ENCODE data around the gene LYRM9. TPM values are rescaled to one million over a fixed set of nuclear protein-coding genes. Genes with fewer than 3 reads are reported as not detected.
"Not testable (repeated sequence)": the region's sequence is repeated elsewhere in the genome, so short reads cannot be mapped to it uniquely, and the experiment has no call there.

The LYRM9 gene
- total RNA-seq, 2 donors from 2014 or later, result 11.1 to 11.3 TPM

DNA sequence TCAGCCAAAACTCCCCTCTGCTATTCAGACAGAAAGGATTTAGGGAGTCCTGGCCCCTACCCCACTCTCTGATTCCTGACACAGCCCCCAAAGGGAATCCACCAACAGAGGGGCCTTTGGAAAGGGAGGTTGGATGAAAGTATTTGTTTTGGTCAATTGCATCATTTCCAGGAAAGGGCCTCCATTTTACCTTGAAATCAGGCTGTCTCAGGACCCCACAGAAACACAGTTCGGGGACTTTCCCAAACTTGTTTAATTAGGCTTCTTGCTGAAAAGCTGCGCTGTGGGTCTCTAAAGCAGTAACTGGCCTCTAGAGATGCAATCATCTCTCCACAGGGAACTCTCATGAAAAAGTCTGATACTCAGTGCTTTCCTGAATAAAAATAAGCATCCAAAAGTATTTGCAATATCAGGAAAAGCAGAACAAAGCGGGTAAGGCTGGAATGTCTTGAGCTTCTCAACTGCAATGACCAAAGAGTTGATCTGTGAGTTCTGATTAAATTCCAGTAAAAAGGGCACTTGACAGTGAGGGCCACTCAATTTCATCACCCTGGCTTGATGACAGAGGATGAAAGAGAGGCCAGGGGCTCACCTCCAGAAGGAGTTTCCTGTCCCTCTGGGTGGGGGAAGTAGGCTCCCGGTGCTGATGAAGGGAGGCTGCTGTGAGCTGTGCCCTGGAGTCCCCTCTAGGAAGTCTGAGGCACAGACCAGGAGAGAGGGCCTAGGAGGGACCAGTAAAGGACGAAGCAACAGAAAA is 36.3 kb downstream of the LYRM9 start:
- DNase-seq (no peak), ATAC-seq (replicated peaks in 1 of 2) (peak in 1 of 2 donors; percentile 25)
- Mint-ChIP-seq H3K36me3 (ENCODE audit: insufficient read depth in 2 of 2) (no peaks in the 10 kb centered on the region), H3K4me3 (peak overlapping the region; percentile 29 to 39), H3K27ac (peak overlapping the region; percentile 82), H3K4me1 (ENCODE audit: low read depth) (peaks cover 29% of the 10 kb centered on the region), H3K9me3 (no peaks in the 10 kb centered on the region), H3K27me3 (ENCODE audit: low read depth) (peaks cover 6% of the 10 kb centered on the region)

DNA sequence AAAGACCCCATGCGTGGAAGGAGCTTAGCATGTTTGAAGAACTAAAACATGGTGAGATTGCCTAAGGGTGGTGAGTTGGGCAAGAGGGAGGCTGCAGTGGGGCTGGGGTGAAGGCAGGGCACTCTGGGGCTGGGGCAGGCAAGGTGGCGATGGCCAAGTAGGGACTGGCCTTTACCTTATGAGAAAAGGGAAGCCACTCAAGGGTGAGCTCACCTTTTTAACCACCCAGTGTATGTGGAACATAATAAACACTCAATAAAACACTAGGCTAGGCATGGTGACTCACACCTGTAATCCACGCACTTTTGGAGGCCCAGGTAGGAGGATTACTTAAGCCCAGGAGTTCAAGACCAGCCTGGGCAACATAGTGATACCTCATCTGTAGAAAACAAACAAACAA is 37.7 kb downstream of the LYRM9 start:
- peaks cover 29% of the 10 kb centered on the region for H3K4me1 Mint-ChIP-seq (ENCODE audit: low read depth)
- H3K27ac Mint-ChIP-seq, result no peak overlapping the region
- H3K9me3 Mint-ChIP-seq, result no peaks in the 10 kb centered on the region
- peaks cover 3% of the 10 kb centered on the region for H3K27me3 Mint-ChIP-seq (ENCODE audit: low read depth)
- ATAC-seq (replicated peaks in 1 of 2) (no peak), DNase-seq (no peak)
- no peaks in the 10 kb centered on the region for H3K36me3 Mint-ChIP-seq (ENCODE audit: insufficient read depth in 2 of 2)
- H3K4me3 Mint-ChIP-seq, result no peak overlapping the region

DNA sequence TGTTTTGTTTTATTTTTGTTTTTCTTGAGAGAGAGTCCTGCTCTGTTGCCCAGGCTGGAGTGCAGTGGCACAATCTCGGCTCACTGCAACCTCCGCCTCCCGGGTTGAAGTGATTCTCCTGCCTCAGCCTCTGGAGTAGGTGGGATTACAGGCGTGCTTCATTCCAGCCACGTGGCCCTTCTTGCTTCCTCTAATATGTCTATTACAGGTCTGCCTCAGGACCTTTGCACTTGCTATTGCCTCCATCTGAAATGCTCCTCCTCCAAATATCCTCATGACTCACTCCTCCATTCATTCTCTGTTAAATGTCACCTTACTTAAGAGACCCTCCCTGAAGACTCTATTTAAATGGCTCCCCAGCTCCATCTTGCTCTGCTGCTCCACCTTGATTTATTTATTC is 39.0 kb downstream of the LYRM9 start:
- Mint-ChIP-seq H3K4me1 (ENCODE audit: low read depth) (peaks cover 29% of the 10 kb centered on the region), H3K9me3 (no peaks in the 10 kb centered on the region), H3K36me3 (ENCODE audit: insufficient read depth in 2 of 2) (no peaks in the 10 kb centered on the region), H3K27ac (no peak overlapping the region), H3K27me3 (ENCODE audit: low read depth) (no peaks in the 10 kb centered on the region), H3K4me3 (no peak overlapping the region)
- DNase-seq (no peak), ATAC-seq (replicated peaks in 1 of 2) (no peak)

DNA sequence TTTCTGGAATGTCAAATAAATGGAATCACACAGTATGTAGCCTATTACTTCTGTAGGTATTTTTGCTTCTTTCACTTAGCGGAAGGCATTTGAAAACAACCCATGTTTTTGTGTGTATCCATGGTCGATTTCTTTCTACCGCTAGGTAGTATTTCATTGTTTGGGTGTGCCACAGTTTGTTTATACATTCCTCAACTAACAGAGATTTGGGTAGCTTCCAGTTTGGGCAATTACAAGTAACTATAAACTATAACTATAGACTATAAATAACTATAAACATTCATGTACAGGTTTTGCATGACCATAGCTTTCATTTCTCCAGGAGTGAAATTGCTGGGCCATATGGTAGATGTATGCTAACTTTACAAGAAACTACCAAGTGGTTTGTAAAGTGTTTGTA is 40.1 kb downstream of the LYRM9 start:
- H3K4me3 Mint-ChIP-seq, result no peak overlapping the region
- DNase-seq (no peak), ATAC-seq (replicated peaks in 1 of 2) (no peak)
- peaks cover 25% of the 10 kb centered on the region for H3K4me1 Mint-ChIP-seq (ENCODE audit: low read depth)
- H3K9me3 Mint-ChIP-seq, result no peaks in the 10 kb centered on the region
- H3K27ac Mint-ChIP-seq, result no peak overlapping the region
- no peaks in the 10 kb centered on the region for H3K36me3 Mint-ChIP-seq (ENCODE audit: insufficient read depth in 2 of 2)
- no peaks in the 10 kb centered on the region for H3K27me3 Mint-ChIP-seq (ENCODE audit: low read depth)

DNA sequence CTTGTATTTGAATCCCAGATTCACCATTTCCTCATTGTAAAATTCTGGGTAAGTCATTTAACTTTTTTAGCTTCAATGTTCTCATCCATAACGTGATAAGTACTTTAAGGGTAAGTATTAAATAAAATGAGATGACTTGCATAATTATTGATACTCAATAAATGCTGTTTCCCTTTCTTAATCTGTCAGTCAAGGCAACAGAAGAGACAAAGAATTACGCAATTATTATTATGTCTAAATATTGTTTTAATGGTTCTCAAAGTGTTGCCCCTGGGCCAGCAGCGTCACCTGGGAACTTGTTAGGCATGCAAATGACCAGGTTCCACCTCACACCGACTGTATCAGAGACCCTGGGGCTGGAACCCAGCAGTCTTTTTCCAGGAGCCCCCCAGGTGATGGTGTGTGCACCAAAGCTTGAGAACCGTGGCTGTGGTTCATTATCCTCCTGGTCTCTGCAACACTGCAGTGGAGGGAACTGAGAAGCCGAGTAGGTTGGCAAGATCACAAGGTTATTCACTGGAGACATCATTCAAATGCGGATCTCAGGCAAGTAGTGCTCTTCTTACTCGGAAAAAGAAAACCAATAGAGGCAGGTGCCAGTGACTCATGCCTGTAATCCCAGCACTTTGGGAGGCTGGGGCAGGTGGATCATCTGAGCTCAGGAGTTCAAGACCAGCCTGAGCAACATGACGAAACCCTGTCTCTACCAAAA is 43.5 kb downstream of the LYRM9 start:
- Mint-ChIP-seq H3K27ac (no peak overlapping the region), H3K36me3 (ENCODE audit: insufficient read depth in 2 of 2) (peaks cover 0 to 2% of the 10 kb centered on the region in 2 donors)

DNA sequence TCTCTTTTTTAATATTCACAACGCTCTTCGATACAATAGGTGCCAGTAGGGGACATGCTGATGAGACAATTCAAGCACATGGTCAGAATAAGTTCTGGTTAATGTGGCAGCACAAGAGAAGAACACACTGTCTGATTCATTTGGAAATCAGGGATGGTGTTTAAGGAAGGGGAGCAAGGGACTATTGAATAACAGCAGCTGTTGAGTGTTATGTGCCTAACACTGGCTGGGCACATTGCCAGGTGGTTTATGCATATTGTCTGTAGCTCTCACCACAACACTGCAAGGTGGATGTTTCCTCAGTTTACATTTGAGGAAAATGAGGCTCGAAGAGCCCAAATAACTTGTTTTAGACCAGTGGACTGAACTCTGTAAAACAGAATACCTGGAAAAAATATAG is 44.2 kb downstream of the LYRM9 start:
- H3K9me3 Mint-ChIP-seq, result no peaks in the 10 kb centered on the region
- H3K4me3 Mint-ChIP-seq, result no peak overlapping the region
- H3K27ac Mint-ChIP-seq, result no peak overlapping the region
- peaks cover 12% of the 10 kb centered on the region for H3K4me1 Mint-ChIP-seq (ENCODE audit: low read depth)
- DNase-seq (no peak), ATAC-seq (replicated peaks in 1 of 2) (no peak)
- no peaks in the 10 kb centered on the region for H3K27me3 Mint-ChIP-seq (ENCODE audit: low read depth)
- H3K36me3 Mint-ChIP-seq (ENCODE audit: insufficient read depth in 2 of 2), result peaks cover 0 to 2% of the 10 kb centered on the region in 2 donors

More for the DNA sequence above, 43.5 kb downstream of the LYRM9 start:
- Mint-ChIP-seq H3K4me3 (no peak overlapping the region), H3K4me1 (ENCODE audit: low read depth) (peaks cover 12% of the 10 kb centered on the region), H3K27me3 (ENCODE audit: low read depth) (no peaks in the 10 kb centered on the region), H3K9me3 (no peaks in the 10 kb centered on the region)
- DNase-seq, result no peak
- no peak for ATAC-seq (replicated peaks in 1 of 2)

DNA sequence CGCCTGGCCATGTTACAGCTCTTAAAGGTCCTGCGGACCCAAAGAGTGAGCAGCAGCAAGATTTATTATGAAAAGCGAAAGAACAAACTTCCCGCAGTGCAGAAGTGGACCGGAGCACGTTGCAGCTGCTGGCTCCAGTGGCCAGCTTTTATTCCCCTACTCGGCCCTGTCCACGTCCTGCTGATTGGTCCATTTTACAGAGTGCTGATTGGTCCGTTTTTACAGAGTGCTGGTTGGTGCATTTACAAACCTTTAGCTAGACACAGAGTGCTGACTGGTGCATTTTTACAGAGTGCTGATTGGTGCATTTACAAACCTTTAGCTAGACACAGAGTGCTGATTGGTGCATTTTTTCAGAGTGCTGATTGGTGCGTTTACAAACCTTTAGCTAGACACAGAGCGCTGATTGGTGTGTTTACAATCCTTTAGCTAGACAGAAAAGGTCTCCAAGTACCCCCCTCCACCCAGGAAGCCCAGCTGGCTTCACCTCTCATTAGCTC is 46.3 kb downstream of the LYRM9 start:
- DNase-seq; H3K36me3 Mint-ChIP-seq (ENCODE audit: insufficient read depth in 2 of 2); H3K27me3 Mint-ChIP-seq (ENCODE audit: low read depth); H3K9me3 Mint-ChIP-seq; ATAC-seq (replicated peaks in 1 of 2): not testable (repeated sequence)
- H3K4me1 Mint-ChIP-seq (ENCODE audit: low read depth), result peaks cover 12% of the 10 kb centered on the region
- H3K27ac Mint-ChIP-seq, result peak overlapping the region; percentile 71
- H3K4me3 Mint-ChIP-seq, result peak overlapping the region; percentile 77 to 81

DNA sequence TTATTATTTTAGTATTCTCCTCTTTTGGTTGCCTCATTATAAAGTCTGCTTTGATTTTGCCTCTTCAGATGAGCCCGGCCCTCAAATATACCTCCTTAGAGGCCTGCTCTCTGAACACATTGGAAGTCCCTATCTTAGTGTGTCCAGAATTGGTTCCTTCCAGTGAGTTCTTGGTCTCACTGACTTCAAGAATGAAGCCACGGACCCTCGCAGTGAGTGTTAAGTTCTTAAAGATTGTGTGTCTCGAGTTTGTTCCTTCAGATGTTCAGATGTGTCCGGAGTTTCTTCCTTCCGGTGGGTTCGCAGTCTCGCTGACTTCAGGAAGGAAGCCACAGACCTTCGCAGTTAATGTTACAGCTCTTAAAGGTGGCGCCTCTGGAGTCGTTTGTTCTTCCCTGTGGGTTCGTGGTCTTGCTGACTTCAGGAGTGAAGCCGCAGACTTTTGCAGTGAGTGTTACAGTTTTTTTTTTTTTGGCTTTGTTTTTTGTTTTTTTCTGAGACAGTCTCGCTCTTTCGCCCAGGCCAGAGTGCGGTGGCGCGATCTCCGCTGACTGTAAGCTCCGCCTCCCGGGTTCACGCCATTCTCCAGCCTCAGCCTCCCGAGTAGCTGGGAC is 47.0 kb downstream of the LYRM9 start:
- peaks cover 12% of the 10 kb centered on the region for H3K4me1 Mint-ChIP-seq (ENCODE audit: low read depth)
- no peaks in the 10 kb centered on the region for H3K27me3 Mint-ChIP-seq (ENCODE audit: low read depth)
- no peaks in the 10 kb centered on the region for H3K9me3 Mint-ChIP-seq
- H3K36me3 Mint-ChIP-seq (ENCODE audit: insufficient read depth in 2 of 2), result peaks cover 0 to 2% of the 10 kb centered on the region in 2 donors
- H3K4me3 Mint-ChIP-seq, result peak overlapping the region; percentile 77 to 81
- H3K27ac Mint-ChIP-seq, result peak overlapping the region; percentile 71
- ATAC-seq (replicated peaks in 1 of 2) (peak; percentile 23 to 59), DNase-seq (peak in 1 of 2 donors; percentile 37)

DNA sequence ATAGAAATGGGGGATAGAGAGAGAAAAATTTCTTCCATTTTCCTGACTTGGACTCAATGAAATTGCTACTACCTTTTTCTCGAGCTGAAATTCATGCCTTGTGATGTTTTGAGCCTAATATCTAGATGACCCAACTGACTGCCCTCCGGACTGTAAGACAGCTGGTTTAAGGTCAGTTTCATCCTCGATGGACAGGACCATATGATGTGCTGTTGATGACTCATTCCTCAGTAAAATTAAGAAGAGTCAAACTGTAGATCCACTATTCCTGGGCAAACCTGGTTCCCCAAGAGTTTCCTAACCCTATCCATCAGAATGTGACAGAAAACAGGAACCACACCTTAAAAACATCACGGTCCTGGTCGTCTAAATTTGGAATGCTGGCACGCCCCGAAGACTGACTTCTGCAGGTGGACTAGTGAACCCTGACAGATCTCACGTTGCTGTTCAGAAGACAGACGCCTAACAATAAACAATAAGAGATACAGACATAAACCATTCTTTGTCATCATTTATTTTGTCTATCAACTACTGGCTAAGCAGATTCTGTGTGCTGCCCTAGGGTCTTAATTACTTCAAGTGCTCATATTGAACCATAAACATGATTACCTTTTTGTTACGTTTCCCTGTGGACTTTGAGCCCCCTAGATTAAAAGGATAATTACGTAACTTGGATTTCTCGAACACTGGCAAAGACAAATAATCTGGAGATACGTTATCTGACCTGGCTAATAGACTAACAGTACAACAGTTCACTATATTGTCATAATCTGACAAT is 47.7 kb downstream of the LYRM9 start:
- DNase-seq (no peak), ATAC-seq (replicated peaks in 1 of 2) (no peak)
- H3K4me1 Mint-ChIP-seq (ENCODE audit: low read depth), result peaks cover 12% of the 10 kb centered on the region
- no peak overlapping the region for H3K4me3 Mint-ChIP-seq
- H3K36me3 Mint-ChIP-seq (ENCODE audit: insufficient read depth in 2 of 2), result peaks cover 0 to 2% of the 10 kb centered on the region in 2 donors
- peak overlapping the region; percentile 71 for H3K27ac Mint-ChIP-seq
- no peaks in the 10 kb centered on the region for H3K27me3 Mint-ChIP-seq (ENCODE audit: low read depth)
- no peaks in the 10 kb centered on the region for H3K9me3 Mint-ChIP-seq

DNA sequence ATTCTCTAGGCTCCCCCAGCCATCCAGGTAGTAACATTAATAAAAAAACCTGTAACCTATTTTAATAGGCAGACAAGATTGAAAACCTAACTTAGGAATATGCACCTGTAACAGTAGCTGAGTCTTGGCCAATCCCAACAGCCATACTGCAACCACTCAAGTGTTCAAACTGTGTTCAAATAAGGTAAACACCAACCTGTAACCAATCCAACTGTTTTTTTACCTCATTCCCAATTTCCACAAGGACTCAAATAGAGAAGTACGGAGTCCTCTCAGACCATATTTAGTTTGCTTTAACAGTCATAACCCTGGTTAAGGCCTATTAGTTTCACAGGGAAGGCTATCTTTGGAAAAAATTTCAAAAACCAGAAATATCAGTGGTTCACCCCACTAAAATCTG is 52.5 kb downstream of the LYRM9 start:
- DNase-seq, result no peak
- Mint-ChIP-seq H3K9me3 (no peaks in the 10 kb centered on the region), H3K4me3 (no peak overlapping the region), H3K36me3 (ENCODE audit: insufficient read depth in 2 of 2) (no peaks in the 10 kb centered on the region), H3K27ac (no peak overlapping the region), H3K4me1 (ENCODE audit: low read depth) (no peaks in the 10 kb centered on the region), H3K27me3 (ENCODE audit: low read depth) (no peaks in the 10 kb centered on the region)
- no peak for ATAC-seq (replicated peaks in 1 of 2)

DNA sequence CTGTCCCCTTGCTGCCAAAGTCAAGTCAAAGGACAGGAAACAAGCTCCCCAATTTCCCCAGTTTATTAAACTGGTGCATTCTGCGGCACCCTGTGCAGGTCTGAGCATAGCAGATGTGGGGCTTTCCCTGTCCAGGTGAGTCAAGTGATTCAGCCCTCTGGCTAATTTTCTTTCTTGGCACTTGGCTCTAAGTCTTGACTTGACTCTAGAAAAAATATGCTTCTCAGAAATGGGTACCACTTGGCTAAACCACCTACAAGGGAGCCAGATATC is 52.8 kb downstream of the LYRM9 start:
- not testable (repeated sequence) for DNase-seq; H3K4me1 Mint-ChIP-seq (ENCODE audit: low read depth); H3K27ac Mint-ChIP-seq; H3K27me3 Mint-ChIP-seq (ENCODE audit: low read depth); H3K9me3 Mint-ChIP-seq; H3K4me3 Mint-ChIP-seq; H3K36me3 Mint-ChIP-seq (ENCODE audit: insufficient read depth in 2 of 2)
- peak; percentile 66 to 74 for ATAC-seq (replicated peaks in 1 of 2)

DNA sequence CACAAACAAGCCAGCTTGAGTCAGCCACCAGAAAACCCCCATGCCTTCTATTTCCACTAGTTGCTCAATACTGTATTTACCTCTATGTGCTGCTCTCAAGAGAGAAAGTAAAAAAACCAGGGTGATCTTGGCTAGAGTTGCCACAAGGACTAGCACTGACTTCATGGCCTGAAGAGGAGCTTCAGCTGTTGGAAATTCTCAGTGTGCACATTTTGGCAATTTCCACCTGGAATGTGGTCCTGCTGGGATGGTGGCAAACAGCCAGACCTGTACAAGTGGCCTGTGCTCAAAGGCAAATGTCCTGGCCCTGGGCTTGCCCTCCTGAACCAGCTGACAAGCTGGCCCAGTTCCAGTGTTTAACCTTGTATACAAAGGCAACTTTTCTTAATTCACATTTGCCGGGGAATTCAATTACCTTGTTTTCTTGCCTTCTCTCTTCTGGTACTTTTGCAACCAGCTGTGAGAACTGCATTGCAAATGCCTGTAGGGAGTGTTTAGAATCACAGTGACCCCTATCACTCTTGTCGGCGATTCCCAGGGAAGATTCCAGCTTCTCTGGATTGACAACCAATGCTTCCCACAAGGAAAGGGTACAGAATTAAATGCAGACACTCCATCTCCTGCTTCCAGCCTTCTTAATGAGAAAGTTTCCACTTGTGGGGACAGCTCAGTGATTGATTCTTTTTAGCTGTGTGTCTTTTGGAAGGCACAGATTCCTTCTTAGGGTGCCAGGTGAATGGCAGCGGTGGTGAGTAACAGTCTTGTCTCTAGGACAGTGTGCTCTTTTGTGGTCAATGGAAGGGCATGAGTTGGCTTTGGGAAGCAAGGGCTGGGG is 53.4 kb downstream of the LYRM9 start:
- ATAC-seq (replicated peaks in 1 of 2), result peak; percentile 52 to 53
- H3K4me1 Mint-ChIP-seq (ENCODE audit: low read depth); H3K27ac Mint-ChIP-seq; H3K27me3 Mint-ChIP-seq (ENCODE audit: low read depth); H3K36me3 Mint-ChIP-seq (ENCODE audit: insufficient read depth in 2 of 2); H3K4me3 Mint-ChIP-seq; H3K9me3 Mint-ChIP-seq; DNase-seq: not testable (repeated sequence)

Data from activated T-cell treated with anti-CD3 and anti-CD28 coated beads, Interleukin-2, amount 50 U/mL, for 72 hours (primary cell).